HG02973 (cell line): Measurements from ENCODE around the gene CD2.
"Not testable (repeated sequence)": the region's sequence is repeated elsewhere in the genome, so short reads cannot be mapped to it uniquely, and the experiment has no call there.

Source experiments
- ATAC-seq: cut with Tn5 transposase; IDR thresholded peaks from one replicate; pipeline ENCODE4 v1.9.1; 2021; ENCODE audit warnings: moderate library complexity; ENCODE audit not compliant: unreplicated experiment

Gene CD2

DNA sequence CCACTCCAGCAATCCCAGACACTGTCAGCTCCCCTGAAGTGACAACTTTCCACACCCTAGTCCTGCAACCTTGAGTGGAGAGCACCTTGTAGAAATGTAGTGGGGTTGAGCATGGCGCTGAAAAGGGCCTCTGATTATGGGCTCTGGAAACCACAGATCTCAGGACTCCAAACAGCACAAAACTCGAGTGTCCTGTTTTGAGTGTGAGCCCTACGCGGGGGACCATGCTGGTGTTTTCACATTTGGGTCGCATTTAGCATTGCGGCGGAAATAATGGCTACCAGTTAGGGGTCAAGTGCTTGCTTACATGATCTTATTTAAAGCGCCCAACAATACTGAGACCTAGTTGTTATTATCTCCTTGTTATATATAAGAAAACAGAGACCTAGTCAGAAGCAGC, 1.9 kb downstream of the CD2 start:
- ATAC-seq: not testable (repeated sequence)

GRCh38 chr1:116758456-116758815, 4.2 kb downstream of the CD2 start:
- not testable (repeated sequence) for ATAC-seq

- ATAC-seq: no peak
Measured at GRCh38 chr1:116759636-116760035, 5.4 kb downstream of the CD2 start.

- no peak for ATAC-seq
Measured at GRCh38 chr1:116760487-116760886, 6.3 kb downstream of the CD2 start.

- ATAC-seq: no peak
Measured at GRCh38 chr1:116760996-116761665, 6.9 kb downstream of the CD2 start.

- no peak for ATAC-seq
Measured at GRCh38 chr1:116762281-116762680, 8.1 kb downstream of the CD2 start.

DNA sequence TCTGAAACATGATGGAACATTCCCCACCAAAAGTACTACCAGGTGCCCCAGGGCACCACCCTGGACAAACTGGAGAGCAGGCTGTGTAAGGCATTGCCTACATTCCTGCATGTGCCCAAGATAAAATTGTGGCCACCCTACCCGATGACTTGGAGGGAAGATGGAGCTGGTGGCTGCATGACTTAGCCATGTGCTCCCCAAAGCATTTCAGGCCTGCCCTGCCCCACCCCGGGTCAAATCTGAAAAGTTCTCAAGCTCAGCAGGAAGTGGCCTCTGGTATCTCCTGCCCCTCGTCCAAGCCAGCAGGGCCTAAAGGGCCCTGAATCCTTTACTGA, 8.5 kb downstream of the CD2 start:
- ATAC-seq: no peak

DNA sequence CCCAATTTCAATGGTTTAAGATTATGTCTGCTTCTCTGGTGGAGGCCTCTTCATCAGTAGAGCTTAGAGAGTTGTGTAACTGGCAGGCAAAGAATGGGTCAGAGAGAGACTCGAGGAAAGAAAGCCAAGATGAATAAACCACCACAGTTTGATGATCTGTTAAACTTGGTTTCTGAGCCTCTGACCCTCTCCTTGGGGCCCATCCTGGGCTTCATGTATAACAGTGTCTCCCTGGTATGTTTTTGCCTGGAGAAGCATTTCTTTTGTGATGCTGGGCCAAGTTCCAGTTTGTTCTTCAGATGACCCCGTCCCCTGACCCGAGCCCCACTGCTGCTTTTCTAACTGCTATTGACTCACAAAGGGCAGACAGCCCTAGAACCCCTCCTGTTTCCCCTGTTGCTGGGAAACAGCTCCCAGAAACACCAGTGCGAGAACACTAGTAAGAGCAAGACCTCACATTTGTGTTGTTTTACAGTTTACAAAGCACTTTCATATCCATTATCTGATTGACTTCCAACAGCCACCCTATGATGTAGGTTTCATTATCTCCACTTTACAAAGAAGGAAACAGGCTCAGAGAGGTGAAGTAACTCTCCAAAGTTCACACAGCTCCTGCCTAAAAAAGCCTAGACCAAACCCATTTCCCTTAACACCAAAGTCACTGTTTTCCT, 9.0 kb downstream of the CD2 start:
- ATAC-seq: no peak

DNA sequence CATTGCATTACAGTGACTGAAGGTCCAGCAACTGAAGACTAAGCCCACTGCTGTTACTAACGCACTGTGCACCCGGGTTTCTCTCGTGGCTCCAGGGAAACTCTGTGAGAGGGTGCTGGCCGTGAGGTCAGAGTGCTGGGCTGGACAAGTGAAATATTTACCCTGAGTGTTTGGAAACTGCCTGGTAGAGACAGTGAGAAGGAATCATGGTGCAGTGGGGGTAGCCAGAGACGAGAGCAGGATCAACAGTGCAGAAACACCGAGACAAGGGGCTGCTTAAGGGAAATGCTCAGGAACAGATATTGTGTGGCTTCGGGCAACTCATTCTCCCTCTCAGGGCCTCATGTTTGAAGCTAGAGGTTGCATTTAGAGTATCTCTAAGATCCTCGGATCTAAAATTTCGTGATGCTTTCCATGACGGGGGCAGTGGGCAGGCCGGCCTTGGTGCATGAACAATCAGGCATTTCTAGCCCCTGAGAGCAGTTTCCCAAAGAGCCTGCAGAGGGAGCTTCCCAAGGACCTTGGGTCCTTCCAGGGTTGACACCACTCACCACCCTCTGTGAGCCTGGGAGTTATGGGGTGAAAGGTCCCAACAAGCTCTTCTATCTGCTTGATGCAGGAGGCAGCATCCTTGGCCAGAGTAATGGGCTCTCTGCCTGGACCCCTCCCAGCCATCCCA, 9.7 kb downstream of the CD2 start:
- no peak for ATAC-seq

GRCh38 chr1:116764466-116764898, 10.3 kb downstream of the CD2 start:
- no peak for ATAC-seq

- ATAC-seq: no peak
Measured at GRCh38 chr1:116764906-116765862, 11.0 kb downstream of the CD2 start.

GRCh38 chr1:116765962-116766361, 11.7 kb downstream of the CD2 start:
- no peak for ATAC-seq

GRCh38 chr1:116766616-116767469, 12.6 kb downstream of the CD2 start:
- no peak for ATAC-seq

DNA sequence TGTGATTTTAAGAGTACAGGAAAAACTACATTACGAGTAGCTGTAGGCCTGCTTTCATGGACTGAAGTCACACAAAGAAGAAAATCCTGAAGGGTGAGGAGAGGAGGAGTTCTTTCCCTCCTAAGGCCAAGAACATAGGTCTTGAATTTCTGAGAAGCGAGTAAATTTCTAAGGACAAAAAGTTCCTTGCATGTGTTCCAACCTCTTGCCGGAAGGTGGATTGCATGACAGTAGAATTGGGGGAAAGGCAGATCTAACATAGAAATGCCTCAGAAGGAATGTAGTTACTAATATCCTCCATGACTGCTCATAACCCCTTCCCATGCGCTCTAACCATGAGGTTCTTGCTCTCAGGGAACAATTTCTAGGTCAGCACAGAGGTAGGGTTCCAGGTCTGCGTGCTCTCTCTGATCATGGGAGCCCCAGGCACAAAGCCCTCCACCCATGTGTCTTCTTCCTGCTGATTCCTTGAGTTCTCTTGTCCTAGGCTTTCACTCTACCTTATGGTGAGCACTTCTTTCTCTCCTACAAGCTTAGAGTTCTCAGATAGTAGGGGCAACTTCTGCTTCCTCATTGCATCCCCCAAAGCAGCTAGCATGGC, 13.7 kb downstream of the CD2 start:
- ATAC-seq: no peak

DNA sequence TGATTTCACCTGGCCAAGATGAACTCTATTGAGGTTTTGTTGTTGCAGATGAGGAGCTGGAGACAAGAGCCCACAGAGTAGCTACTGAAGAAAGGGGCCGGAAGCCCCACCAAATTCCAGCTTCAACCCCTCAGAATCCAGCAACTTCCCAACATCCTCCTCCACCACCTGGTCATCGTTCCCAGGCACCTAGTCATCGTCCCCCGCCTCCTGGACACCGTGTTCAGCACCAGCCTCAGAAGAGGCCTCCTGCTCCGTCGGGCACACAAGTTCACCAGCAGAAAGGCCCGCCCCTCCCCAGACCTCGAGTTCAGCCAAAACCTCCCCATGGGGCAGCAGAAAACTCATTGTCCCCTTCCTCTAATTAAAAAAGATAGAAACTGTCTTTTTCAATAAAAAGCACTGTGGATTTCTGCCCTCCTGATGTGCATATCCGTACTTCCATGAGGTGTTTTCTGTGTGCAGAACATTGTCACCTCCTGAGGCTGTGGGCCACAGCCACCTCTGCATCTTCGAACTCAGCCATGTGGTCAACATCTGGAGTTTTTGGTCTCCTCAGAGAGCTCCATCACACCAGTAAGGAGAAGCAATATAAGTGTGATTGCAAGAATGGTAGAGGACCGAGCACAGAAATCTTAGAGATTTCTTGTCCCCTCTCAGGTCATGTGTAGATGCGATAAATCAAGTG, 14.3 kb downstream of the CD2 start:
- no peak for ATAC-seq

GRCh38 chr1:116769104-116769452, 14.8 kb downstream of the CD2 start:
- no peak for ATAC-seq

GRCh38 chr1:116769561-116769977, 15.3 kb downstream of the CD2 start:
- peak; percentile 78 for ATAC-seq

DNA sequence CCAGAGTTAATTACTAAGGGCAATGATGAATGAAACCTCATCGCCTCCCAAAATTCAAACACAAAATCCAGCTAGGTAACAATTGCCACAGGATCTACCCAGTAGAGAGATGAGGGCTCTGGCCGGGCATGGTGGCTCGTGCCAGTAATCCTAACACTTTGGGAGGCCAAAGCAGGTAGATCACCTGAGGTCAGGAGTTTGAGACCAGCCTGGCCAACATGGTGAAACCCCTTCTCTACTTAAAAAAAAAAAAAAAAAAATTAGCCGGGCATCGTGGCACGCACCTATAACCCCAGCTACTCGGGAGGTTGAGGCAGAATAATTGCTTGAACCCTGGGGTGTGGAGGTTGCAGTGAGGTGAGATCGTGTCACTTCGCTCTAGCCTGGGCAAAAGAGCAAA, 15.8 kb downstream of the CD2 start:
- no peak for ATAC-seq

DNA sequence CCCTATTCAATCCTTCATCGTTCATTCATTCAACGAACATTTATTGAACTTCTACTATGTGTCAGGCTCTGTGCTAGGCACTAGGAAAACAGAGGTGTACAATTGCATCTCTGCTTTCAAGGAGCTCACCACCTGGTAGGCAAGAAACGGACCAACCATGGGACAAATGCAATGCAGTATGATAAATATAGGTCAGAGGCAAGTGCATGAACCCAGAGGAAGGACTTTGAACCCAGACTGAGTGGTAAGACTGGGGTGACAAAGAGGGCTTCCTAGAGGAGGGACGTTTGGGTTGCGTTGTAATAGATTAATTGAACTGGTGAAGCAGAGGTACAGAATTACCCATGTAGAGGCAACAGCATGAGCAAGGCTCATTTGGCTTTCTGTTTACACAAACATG, 16.4 kb downstream of the CD2 start:
- ATAC-seq: no peak
